HL-60 (cell line): Measurements from ENCODE around the gene CALML3.

Experiments
- GABPA ChIP-seq: IDR thresholded peaks from 2 replicates; pipeline ENCODE4 v1.6.1; 2012; ENCODE audit warnings: low read depth
- POLR2AphosphoS5 ChIP-seq: IDR thresholded peaks from 2 replicates; pipeline ENCODE4 v1.6.1; 2012; ENCODE audit warnings: low read depth
- SPI1 ChIP-seq: IDR thresholded peaks from 2 replicates; pipeline ENCODE4 v1.6.1; 2012; ENCODE audit warnings: low read depth, mild to moderate bottlenecking, borderline replicate concordance
- TF ChIP-seq, protein P1 (sequence below): IDR thresholded peaks from one replicate; pipeline ENCODE4 v1.5.1; 2011; ENCODE audit warnings: low read length, control low read depth, inconsistent platforms; ENCODE audit not compliant: insufficient read depth
- TF ChIP-seq, protein P2 (sequence below): IDR thresholded peaks from 2 replicates; pipeline ENCODE4 v1.6.1; 2012; ENCODE audit warnings: low read depth; ENCODE audit not compliant: insufficient replicate concordance

DNA sequence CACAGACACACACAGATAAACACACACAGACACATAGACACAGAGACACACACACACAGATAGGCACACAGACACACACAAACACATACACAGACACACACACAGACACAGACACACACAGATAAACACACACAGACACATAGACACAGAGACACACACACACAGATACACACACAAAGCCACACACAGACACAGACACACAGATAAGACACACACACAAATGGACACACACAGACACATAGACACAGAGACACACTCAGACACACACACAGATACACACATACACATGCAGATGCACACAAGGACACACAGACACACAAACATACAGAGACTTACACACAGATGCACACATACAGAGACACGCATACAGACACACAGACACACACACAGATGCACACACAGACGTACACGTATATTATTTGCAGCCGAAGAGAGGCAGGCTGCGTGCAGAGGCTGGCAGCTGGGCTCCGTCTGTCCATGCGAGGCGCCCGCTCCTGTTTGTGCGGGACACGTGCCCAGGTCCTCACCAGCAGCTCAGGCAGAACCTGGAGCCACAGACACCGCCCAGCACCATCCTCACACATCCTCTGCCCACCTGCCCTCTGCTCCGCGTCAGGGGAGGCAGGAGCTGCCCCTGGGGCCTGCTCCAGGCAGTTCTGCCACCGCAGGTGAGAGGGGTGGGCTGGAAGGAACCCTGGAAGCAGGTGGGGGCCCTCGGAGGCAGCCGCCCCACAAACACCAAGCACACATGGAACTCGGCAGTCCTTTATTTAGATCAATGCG lies 26.6 kb upstream of the CALML3 start:
- TF ChIP-seq, protein P1, sequence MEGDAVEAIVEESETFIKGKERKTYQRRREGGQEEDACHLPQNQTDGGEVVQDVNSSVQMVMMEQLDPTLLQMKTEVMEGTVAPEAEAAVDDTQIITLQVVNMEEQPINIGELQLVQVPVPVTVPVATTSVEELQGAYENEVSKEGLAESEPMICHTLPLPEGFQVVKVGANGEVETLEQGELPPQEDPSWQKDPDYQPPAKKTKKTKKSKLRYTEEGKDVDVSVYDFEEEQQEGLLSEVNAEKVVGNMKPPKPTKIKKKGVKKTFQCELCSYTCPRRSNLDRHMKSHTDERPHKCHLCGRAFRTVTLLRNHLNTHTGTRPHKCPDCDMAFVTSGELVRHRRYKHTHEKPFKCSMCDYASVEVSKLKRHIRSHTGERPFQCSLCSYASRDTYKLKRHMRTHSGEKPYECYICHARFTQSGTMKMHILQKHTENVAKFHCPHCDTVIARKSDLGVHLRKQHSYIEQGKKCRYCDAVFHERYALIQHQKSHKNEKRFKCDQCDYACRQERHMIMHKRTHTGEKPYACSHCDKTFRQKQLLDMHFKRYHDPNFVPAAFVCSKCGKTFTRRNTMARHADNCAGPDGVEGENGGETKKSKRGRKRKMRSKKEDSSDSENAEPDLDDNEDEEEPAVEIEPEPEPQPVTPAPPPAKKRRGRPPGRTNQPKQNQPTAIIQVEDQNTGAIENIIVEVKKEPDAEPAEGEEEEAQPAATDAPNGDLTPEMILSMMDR, result no peak
- TF ChIP-seq GABPA, result no peak
- TF ChIP-seq SPI1, result no peak
- no peak for TF ChIP-seq POLR2AphosphoS5
- TF ChIP-seq, protein P2, sequence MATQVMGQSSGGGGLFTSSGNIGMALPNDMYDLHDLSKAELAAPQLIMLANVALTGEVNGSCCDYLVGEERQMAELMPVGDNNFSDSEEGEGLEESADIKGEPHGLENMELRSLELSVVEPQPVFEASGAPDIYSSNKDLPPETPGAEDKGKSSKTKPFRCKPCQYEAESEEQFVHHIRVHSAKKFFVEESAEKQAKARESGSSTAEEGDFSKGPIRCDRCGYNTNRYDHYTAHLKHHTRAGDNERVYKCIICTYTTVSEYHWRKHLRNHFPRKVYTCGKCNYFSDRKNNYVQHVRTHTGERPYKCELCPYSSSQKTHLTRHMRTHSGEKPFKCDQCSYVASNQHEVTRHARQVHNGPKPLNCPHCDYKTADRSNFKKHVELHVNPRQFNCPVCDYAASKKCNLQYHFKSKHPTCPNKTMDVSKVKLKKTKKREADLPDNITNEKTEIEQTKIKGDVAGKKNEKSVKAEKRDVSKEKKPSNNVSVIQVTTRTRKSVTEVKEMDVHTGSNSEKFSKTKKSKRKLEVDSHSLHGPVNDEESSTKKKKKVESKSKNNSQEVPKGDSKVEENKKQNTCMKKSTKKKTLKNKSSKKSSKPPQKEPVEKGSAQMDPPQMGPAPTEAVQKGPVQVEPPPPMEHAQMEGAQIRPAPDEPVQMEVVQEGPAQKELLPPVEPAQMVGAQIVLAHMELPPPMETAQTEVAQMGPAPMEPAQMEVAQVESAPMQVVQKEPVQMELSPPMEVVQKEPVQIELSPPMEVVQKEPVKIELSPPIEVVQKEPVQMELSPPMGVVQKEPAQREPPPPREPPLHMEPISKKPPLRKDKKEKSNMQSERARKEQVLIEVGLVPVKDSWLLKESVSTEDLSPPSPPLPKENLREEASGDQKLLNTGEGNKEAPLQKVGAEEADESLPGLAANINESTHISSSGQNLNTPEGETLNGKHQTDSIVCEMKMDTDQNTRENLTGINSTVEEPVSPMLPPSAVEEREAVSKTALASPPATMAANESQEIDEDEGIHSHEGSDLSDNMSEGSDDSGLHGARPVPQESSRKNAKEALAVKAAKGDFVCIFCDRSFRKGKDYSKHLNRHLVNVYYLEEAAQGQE, result no peak
